Naive thymus-derived CD8-positive, alpha-beta T cell (primary cell): Measurements from ENCODE around the gene ADIPOR2. TPM values are rescaled to one million over a fixed set of nuclear protein-coding genes. Genes with fewer than 3 reads are reported as not detected.

ENCODE experiments used
- ATAC-seq, 2 donors: fragments of 150-1000 bp; cut with Tn5 transposase in 1 of 2; sonication (Bioruptor Pico), chemical (Tn5 transposase) in 1 of 2; 1 replicate in 1 of 2; 2 replicates in 1 of 2; pipeline ENCODE4 v1.10.0; 2021; ENCODE audit warnings: mild to moderate bottlenecking in 2 of 2, moderate library complexity in 2 of 2
- POLR2A ChIA-PET: fragments of 350-600 bp; sonication (Branson Sonifier 250); formaldehyde crosslinking; loops from one replicate; lab custom pipeline; 2021; ENCODE audit warnings: antibody characterized with exemption; lab: Charles Lee
- DNase-seq, 10 donors: peaks; one replicate each; pipeline versions ENCODE4 v3.0.0 to v3.0.0-alpha.2; 2020 to 2022
- H3K27ac Mint-ChIP-seq, 10 donors: one replicate each; pipeline ENCODE4 v1.8.0; 2020 to 2022; ENCODE audit warnings: mild to moderate bottlenecking in 10 of 10, mixed read lengths in 10 of 10, moderate library complexity in 4 of 10, inconsistent platforms in 1 of 10
- H3K27me3 Mint-ChIP-seq, 5 donors: one replicate each; pipeline ENCODE4 v1.8.0; 2021 to 2022; ENCODE audit warnings: mixed read lengths in 5 of 5
- H3K36me3 Mint-ChIP-seq, 3 donors: one replicate each; pipeline ENCODE4 v1.8.0; 2020 to 2022; ENCODE audit warnings: mixed read lengths in 3 of 3, mild to moderate bottlenecking in 2 of 3, inconsistent platforms in 1 of 3
- H3K4me1 Mint-ChIP-seq, 4 donors: one replicate each; pipeline ENCODE4 v1.8.0; 2021 to 2022; ENCODE audit warnings: mixed read lengths in 4 of 4
- H3K4me3 Mint-ChIP-seq, 10 donors: one replicate each; pipeline ENCODE4 v1.8.0; 2020 to 2022; ENCODE audit warnings: mild to moderate bottlenecking in 10 of 10, mixed read lengths in 10 of 10, moderate library complexity in 6 of 10, inconsistent platforms in 1 of 10
- H3K9me3 Mint-ChIP-seq, 9 donors: one replicate each; pipeline ENCODE4 v1.8.0; 2020 to 2022; ENCODE audit warnings: mixed read lengths in 9 of 9, mild to moderate bottlenecking in 3 of 9, inconsistent platforms in 1 of 9, moderate library complexity in 1 of 9
- polyA plus RNA-seq, 3 donors: library from polyadenylated mRNA; unstranded; fragments of 300-500 nt; fragmentation: Illumina TruSeq; gene quantifications; one replicate each; pipeline ENCODE4 v1.2.3, GENCODE V29; 2021
- total RNA-seq, 8 experiments: library from RNA in 2 of 8; stranded (reverse) in 2 of 8; gene quantifications; one replicate each; pipeline ENCODE4 v1.2.3 and lab custom pipeline; 2021 to 2026

Gene ADIPOR2
- total and polyA plus RNA-seq, 5 experiments from 2014 or later = 2.0 to 39.9 (median 3.2) TPM

GRCh38 chr12:1827826-1828805 lies 137.2 kb downstream of the ADIPOR2 start:
- no peaks in the 10 kb centered on the region for H3K36me3 Mint-ChIP-seq
- POLR2A ChIA-PET = no interaction called here
- no peak for DNase-seq
- H3K4me3 Mint-ChIP-seq = no peak overlapping the region
- H3K27me3 Mint-ChIP-seq = peaks cover 7 to 38% (median 16%) of the 10 kb centered on the region in 5 donors
- H3K9me3 Mint-ChIP-seq = no peaks in the 10 kb centered on the region
- peaks cover 0 to 2% (median 0%) of the 10 kb centered on the region in 4 donors for H3K4me1 Mint-ChIP-seq
- ATAC-seq = no peak
- H3K27ac Mint-ChIP-seq = peak overlapping the region in 1 of 10 donors; percentile 79

GRCh38 chr12:1828856-1829255 lies 138.0 kb downstream of the ADIPOR2 start:
- ATAC-seq (no peak), DNase-seq (no peak)
- Mint-ChIP-seq H3K9me3 (no peaks in the 10 kb centered on the region), H3K27ac (no peak overlapping the region), H3K4me1 (peaks cover 0 to 2% (median 0%) of the 10 kb centered on the region in 4 donors), H3K27me3 (peaks cover 7 to 43% (median 21%) of the 10 kb centered on the region in 5 donors), H3K4me3 (no peak overlapping the region), H3K36me3 (no peaks in the 10 kb centered on the region)
- POLR2A ChIA-PET = no interaction called here

- DNase-seq = no peak
- no peak overlapping the region for H3K4me3 Mint-ChIP-seq
- no peak overlapping the region for H3K27ac Mint-ChIP-seq
Observed at GRCh38 chr12:1829306-1829900, 138.5 kb downstream of the ADIPOR2 start.

DNA sequence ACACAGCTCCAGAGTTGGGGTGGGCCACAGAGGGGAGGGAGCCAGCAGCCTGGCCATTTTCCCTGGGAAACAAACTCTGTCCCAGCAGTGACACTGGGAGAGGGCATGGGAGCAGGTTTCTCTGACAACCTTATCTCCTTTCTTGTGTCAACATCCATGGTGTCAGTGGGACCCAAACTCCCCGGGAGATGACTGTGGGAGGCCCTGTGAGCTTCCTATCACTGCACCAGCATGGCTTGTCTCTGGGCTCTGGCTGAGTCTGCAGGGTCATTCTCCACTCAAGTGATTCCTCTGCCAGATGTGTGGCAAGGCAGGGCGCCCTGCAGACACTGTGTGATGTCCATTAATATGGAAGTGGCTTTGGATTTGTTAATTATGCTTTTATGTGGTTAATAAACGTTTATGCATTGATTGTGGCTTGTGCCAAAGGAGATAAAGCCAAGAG lies 139.6 kb downstream of the ADIPOR2 start:
- H3K36me3 Mint-ChIP-seq = no peaks in the 10 kb centered on the region
- no peak for DNase-seq
- H3K4me3 Mint-ChIP-seq = no peak overlapping the region
- H3K27ac Mint-ChIP-seq = no peak overlapping the region
- H3K27me3 Mint-ChIP-seq = peaks cover 7 to 45% (median 22%) of the 10 kb centered on the region in 5 donors
- H3K9me3 Mint-ChIP-seq = no peaks in the 10 kb centered on the region
- ATAC-seq = no peak
- H3K4me1 Mint-ChIP-seq = peaks cover 0 to 2% (median 0%) of the 10 kb centered on the region in 4 donors
- POLR2A ChIA-PET = no interaction called here

More at GRCh38 chr12:1829306-1829900, 138.5 kb downstream of the ADIPOR2 start:
- no peaks in the 10 kb centered on the region for H3K9me3 Mint-ChIP-seq
- POLR2A ChIA-PET = no interaction called here
- peaks cover 0 to 2% (median 0%) of the 10 kb centered on the region in 4 donors for H3K4me1 Mint-ChIP-seq
- H3K27me3 Mint-ChIP-seq = peaks cover 7 to 46% (median 22%) of the 10 kb centered on the region in 5 donors
- ATAC-seq = no peak
- H3K36me3 Mint-ChIP-seq = no peaks in the 10 kb centered on the region

- POLR2A ChIA-PET = interaction anchor here (0.6 kb wide), 1 partner anchor 24 kb away, joined by 3 read pairs; no protein-coding TSS in a partner anchor
- Mint-ChIP-seq H3K27ac (peak overlapping the region in 1 of 10 donors; percentile 29), H3K4me1 (peaks cover 0 to 2% (median 0%) of the 10 kb centered on the region in 4 donors), H3K9me3 (no peaks in the 10 kb centered on the region), H3K4me3 (no peak overlapping the region), H3K36me3 (no peaks in the 10 kb centered on the region), H3K27me3 (peaks cover 7 to 43% (median 22%) of the 10 kb centered on the region in 5 donors)
- ATAC-seq = no peak
- peak in 2 of 10 donors; percentile 13 to 15 for DNase-seq
Observed at GRCh38 chr12:1830981-1831963, 140.4 kb downstream of the ADIPOR2 start.

DNA sequence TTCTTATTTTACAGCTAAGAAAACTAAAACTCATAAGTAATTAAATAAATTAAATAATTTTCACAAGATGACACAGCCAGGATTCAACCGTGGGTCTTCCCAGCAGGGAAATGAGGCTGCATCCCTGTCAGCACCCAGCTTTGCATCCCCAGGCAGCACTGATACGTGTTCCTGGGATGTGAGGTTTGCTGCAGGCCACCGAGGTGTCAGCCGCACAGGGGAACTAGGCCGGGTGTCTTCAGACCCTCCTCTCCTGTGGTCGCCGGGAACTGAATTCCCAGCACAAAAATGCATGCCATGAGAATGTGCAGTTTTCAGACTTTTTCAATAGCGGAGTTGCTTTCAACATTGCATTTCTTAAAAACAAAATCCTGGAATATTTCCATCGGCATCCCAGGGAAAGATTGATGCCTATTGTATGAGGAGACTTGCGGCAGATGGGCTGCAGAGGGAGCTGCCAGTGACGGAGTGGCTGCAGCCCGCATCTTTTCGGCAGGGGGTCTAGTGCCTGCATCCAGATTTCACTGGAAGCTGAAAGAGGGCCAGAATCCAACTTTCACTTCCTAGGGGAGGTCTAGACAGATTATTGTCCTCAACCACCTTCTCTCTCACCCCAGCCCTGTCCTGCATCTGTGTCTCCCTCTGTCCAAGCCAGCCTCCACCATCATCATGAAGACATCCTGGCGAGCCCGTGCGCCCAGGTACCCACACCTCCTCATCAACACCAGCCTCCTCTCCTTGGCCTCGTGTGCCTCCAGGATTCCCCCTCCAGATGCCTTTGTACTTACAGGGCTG lies 142.1 kb downstream of the ADIPOR2 start:
- Mint-ChIP-seq H3K9me3 (no peaks in the 10 kb centered on the region), H3K4me1 (peaks cover 0 to 2% (median 0%) of the 10 kb centered on the region in 4 donors), H3K27me3 (peaks cover 7 to 41% (median 22%) of the 10 kb centered on the region in 5 donors), H3K27ac (peak overlapping the region in 1 of 10 donors; percentile 19), H3K36me3 (no peaks in the 10 kb centered on the region), H3K4me3 (no peak overlapping the region)
- POLR2A ChIA-PET = no interaction called here
- DNase-seq = no peak
- no peak for ATAC-seq

DNA sequence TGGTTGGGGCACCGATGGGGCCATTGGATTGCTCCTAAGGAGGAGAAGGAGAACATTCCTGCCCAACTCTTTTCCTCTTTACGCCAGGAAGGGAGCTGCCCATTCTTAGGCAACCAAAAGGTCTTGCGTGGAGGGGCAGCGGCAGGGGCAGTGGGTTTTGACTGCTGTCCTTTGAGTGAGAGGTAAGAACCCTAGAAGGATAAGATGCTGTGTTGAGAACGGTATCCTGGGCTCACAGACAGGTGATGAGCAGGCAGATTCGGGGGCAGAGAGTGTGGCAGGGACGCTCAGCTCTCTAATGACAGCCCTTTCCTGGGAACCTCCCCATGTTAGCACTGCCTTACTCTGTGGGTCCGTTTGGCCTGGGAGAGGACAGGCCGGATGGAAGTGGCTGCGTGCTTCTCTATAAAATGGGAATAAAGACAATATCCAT lies 142.7 kb downstream of the ADIPOR2 start:
- ATAC-seq (no peak), DNase-seq (no peak)
- Mint-ChIP-seq H3K4me1 (peaks cover 0 to 2% (median 0%) of the 10 kb centered on the region in 4 donors), H3K27me3 (peaks cover 7 to 38% (median 20%) of the 10 kb centered on the region in 5 donors), H3K4me3 (no peak overlapping the region), H3K36me3 (no peaks in the 10 kb centered on the region), H3K9me3 (no peaks in the 10 kb centered on the region), H3K27ac (peak overlapping the region in 1 of 10 donors; percentile 19)
- POLR2A ChIA-PET = no interaction called here

GRCh38 chr12:1834186-1834925 lies 143.5 kb downstream of the ADIPOR2 start:
- DNase-seq = no peak
- Mint-ChIP-seq H3K4me1 (peaks cover 0 to 2% (median 0%) of the 10 kb centered on the region in 4 donors), H3K36me3 (no peaks in the 10 kb centered on the region), H3K9me3 (no peaks in the 10 kb centered on the region), H3K27me3 (peaks cover 7 to 38% (median 15%) of the 10 kb centered on the region in 5 donors), H3K4me3 (no peak overlapping the region), H3K27ac (no peak overlapping the region)
- POLR2A ChIA-PET = no interaction called here
- ATAC-seq = no peak

GRCh38 chr12:1835211-1836131 lies 144.6 kb downstream of the ADIPOR2 start:
- DNase-seq = no peak
- Mint-ChIP-seq H3K4me1 (peaks cover 0 to 2% (median 0%) of the 10 kb centered on the region in 4 donors), H3K27me3 (peaks cover 7 to 30% (median 15%) of the 10 kb centered on the region in 5 donors), H3K27ac (no peak overlapping the region), H3K4me3 (no peak overlapping the region), H3K9me3 (no peaks in the 10 kb centered on the region), H3K36me3 (no peaks in the 10 kb centered on the region)
- ATAC-seq = no peak
- POLR2A ChIA-PET = interaction anchor here (0.6 kb wide), 1 partner anchor 1875 kb away, joined by 3 read pairs; no protein-coding TSS in a partner anchor

GRCh38 chr12:1836241-1836803 lies 145.5 kb downstream of the ADIPOR2 start:
- POLR2A ChIA-PET = interaction anchor here (0.6 kb wide), 1 partner anchor 1874 kb away, joined by 3 read pairs; no protein-coding TSS in a partner anchor
- no peak for DNase-seq
- Mint-ChIP-seq H3K36me3 (no peaks in the 10 kb centered on the region), H3K27ac (no peak overlapping the region), H3K9me3 (no peaks in the 10 kb centered on the region), H3K27me3 (peaks cover 4 to 21% (median 10%) of the 10 kb centered on the region in 5 donors), H3K4me3 (no peak overlapping the region), H3K4me1 (no peaks in the 10 kb centered on the region)
- no peak for ATAC-seq
